BJ (cell line): Measurements from ENCODE around the gene NAA38. TPM values are rescaled to one million over a fixed set of nuclear protein-coding genes. Genes with fewer than 3 reads are reported as not detected.
A peak's percentile ranks its signal among the peaks of the same experiment; 100 is the strongest.

Experiments
- CTCF ChIA-PET: fragments of 350-600 bp; formaldehyde crosslinking; extraction: SDS; loops from one replicate; lab custom pipeline; 2021; ENCODE audit warnings: antibody characterized with exemption, inconsistent platforms; lab: Yijun Ruan, JAX
- POLR2A ChIA-PET: fragments of 300-600 bp; sonication (Branson Sonifier 250); formaldehyde crosslinking; extraction: SDS; loops from one replicate; lab custom pipeline; 2021; ENCODE audit warnings: antibody characterized with exemption; lab: Charles Lee
- DNase-seq: peaks from one replicate; pipeline ENCODE4 v3.0.0-alpha.2; 2011; ENCODE audit warnings: low read depth
- H3K27me3 ChIP-seq: 2 replicates; pipeline ENCODE4 v1.6.0; 2011; ENCODE audit warnings: low read length; ENCODE audit not compliant: control insufficient read depth, insufficient read depth
- H3K36me3 ChIP-seq: 2 replicates; pipeline ENCODE4 v1.5.1; 2011; ENCODE audit warnings: low read length; ENCODE audit not compliant: control insufficient read depth, insufficient read depth
- H3K4me3 ChIP-seq: 2 replicates; pipeline ENCODE4 v1.5.1; 2011; ENCODE audit warnings: low read depth, mild to moderate bottlenecking, control low read depth, low read length
- polyA plus RNA-seq: library from polyadenylated mRNA; depleted of rRNA; stranded (reverse); fragments of >200 nt; gene quantifications from 2 replicates; pipeline ENCODE4 v1.2.3, GENCODE V29; 2011
- TF ChIP-seq, protein P1 (sequence below): IDR thresholded peaks from 2 replicates; pipeline ENCODE4 v1.5.1; 2011; ENCODE audit warnings: low read depth, mild to moderate bottlenecking, control low read depth, inconsistent platforms, low read length, moderate library complexity; ENCODE audit not compliant: insufficient read depth

NAA38 gene
- polyA plus RNA-seq, 1 experiment, result 82.7 TPM

DNA sequence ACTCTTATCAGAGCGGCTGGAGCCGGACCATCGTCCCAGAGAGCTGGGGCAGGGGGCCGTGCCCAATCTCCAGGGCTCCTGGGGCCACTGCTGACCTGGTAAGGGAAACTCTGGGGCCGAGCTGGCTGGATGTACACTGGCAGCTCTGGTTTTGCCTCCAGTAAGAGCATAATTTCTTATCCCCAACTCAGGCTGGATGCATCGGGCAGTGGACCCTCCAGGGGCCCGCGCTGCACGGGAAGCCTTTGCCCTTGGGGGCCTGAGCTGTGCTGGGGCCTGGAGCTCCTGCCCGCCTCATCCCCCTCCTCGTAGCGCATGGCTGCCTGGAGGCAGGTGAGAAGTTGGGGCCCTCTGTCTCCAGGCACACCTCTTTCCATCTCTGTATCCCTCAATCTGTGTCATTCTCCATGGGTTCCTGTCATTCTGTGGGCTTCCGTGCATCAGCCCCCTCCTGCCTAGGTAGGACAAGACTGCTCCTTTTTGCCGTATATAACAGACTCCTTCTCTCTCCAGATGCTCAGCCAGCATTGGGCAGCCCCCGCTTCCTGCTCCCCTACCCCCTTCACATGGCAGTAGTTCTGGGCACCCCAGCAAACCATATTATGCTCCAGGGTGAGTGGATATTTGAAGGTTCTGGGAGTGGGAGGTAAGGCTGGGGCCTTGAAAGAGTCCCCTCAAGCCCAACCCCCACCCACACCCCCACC, 11.8 kb downstream of the NAA38 start:
- Histone ChIP-seq H3K36me3 (peaks cover 35% of the 10 kb centered on the region), H3K4me3 (peak overlapping the region; percentile 68; the same call in 1 of the 2 replicates), H3K27me3 (no peaks in the 10 kb centered on the region)
- no peak for DNase-seq
- ChIA-PET CTCF (interaction anchor here (1.0 to 3.1 kb wide), 6 partner anchors 11 to 158 kb away, joined by 3 to 17 read pairs (median 4); partner anchors contain the start of genes KDM6B and TP53), POLR2A (interaction anchor here (0.5 kb wide), 1 partner anchor 10 kb away, joined by 7 read pairs; no protein-coding TSS in a partner anchor)
- TF ChIP-seq, protein P1, sequence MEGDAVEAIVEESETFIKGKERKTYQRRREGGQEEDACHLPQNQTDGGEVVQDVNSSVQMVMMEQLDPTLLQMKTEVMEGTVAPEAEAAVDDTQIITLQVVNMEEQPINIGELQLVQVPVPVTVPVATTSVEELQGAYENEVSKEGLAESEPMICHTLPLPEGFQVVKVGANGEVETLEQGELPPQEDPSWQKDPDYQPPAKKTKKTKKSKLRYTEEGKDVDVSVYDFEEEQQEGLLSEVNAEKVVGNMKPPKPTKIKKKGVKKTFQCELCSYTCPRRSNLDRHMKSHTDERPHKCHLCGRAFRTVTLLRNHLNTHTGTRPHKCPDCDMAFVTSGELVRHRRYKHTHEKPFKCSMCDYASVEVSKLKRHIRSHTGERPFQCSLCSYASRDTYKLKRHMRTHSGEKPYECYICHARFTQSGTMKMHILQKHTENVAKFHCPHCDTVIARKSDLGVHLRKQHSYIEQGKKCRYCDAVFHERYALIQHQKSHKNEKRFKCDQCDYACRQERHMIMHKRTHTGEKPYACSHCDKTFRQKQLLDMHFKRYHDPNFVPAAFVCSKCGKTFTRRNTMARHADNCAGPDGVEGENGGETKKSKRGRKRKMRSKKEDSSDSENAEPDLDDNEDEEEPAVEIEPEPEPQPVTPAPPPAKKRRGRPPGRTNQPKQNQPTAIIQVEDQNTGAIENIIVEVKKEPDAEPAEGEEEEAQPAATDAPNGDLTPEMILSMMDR, result no peak

DNA sequence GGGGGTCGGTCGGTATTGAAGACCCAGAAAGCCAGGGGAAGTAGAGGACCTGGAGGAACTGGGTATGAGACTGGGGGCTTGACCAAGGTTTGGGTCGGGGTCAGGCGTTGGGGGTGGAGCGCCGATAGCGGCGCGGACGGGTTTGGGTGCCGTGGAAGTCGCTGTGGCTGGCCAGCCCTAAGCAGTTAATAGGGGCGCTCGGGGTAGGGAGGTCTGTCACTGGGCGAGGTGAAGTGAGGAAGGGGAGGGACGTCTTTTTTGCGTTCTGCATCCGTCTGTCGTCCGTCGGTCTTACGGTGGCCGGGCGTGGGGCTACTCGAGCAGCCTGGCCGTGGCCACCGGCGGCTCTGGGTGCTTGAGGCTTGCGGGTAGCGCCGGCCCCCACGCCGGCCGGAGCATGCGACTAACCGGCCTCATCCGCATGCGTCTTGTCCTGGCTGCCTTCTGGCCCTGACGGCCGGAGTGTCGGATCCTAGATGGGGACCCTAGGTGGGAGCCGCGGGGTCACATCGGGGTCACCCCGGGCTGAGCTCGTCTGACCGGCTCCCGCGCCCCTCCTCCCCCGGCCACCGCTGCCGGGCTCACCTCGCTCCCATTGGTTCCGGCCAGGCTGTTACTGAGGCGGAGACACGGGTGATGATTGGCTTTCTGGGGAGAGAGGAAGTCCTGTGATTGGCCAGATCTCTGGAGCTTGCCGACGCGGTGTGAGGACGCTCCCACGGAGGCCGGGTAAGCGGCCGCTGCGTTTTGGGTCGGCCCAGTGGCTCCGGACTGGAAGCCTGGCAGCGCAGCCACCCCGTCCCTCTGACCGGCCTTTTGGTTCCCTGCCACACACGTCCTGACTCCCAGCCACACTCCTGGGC, 12.8 kb downstream of the NAA38 start:
- Histone ChIP-seq H3K36me3 (peaks cover 29% of the 10 kb centered on the region), H3K4me3 (peak overlapping the region; percentile 68), H3K27me3 (no peaks in the 10 kb centered on the region)
- ChIA-PET CTCF (interaction anchor here (1.0 to 3.1 kb wide), 6 partner anchors 10 to 157 kb away, joined by 3 to 17 read pairs (median 4); partner anchors contain the start of genes KDM6B and TP53), POLR2A (interaction anchor here (0.5 to 0.6 kb wide), 2 partner anchors 8 to 11 kb away, joined by 3 to 7 read pairs; no protein-coding TSS in a partner anchor)
- TF ChIP-seq, protein P1, result no peak
- no peak for DNase-seq

DNA sequence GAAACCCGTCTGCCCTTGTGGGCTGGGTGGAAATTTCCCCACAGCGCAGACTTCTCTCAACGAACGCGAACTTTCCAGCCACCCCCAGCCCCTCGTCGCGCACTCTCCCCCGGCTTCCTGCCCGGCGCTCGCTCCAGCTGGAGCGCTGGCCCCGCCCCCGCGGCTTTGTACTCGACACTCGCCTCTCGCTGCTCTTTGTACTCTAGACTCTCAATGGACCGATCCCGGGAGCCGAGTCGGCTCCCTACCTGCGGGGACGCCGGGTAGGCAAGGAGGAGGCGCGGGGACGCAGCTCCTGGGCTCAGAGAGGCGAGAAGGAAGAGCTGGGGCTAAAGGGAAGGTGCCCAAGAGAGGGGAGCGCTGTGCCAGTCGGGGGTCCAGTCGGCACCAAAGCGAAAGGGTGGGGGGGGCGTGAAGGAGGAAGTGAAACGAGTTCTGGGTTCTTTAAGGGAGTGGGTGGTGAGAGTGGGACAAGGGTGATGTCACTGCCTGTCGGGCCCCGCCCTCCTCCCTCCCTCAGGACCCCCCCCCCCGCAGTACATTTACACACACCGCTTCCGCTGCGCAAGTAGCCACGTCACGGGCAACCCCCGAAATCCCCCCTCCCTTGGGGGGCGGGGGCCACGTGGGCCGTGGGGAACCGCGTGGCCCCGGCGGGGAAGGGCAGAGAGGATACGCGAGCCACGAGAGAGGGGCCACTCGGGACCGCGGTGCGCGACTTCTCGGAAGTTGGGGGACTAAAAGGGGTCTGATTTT, 13.6 kb downstream of the NAA38 start:
- TF ChIP-seq, protein P1, result no peak
- POLR2A ChIA-PET, result interaction anchor here (0.9 to 1.0 kb wide), 2 partner anchors 14 to 42 kb away, joined by 3 to 4 read pairs; partner anchors contain the start of genes CYB5D1 and NAA38

DNA sequence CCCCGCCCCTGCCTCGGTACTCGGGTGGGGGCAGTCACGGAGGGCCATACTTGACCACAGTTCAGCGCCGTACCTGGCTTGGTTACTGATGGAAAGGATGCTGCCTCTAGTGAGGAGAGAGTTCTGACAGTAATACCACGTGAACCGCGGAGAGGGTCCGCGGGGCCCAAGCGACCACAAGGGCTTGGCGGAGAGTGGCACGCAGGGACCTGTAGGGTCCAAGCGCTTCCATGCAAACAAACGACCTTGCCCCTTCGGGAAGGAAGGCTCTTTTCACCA, 14.2 kb downstream of the NAA38 start:
- Histone ChIP-seq H3K4me3 (peak overlapping the region; percentile 68), H3K36me3 (peaks cover 22% of the 10 kb centered on the region), H3K27me3 (no peaks in the 10 kb centered on the region)
- ChIA-PET CTCF (interaction anchor here (0.9 to 1.7 kb wide), 4 partner anchors 8 to 99 kb away, joined by 3 to 9 read pairs (median 4); partner anchors contain the start of gene NAA38), POLR2A (interaction anchor here (0.9 to 1.0 kb wide), 2 partner anchors 14 to 43 kb away, joined by 3 to 4 read pairs; partner anchors contain the start of genes CYB5D1 and NAA38)
- no peak for DNase-seq
- TF ChIP-seq, protein P1, result no peak

More for the DNA sequence above, 13.6 kb downstream of the NAA38 start:
- H3K4me3 ChIP-seq, result peak overlapping the region; percentile 68
- CTCF ChIA-PET, result interaction anchor here (0.9 to 1.1 kb wide), 3 partner anchors 9 to 100 kb away, joined by 3 to 5 read pairs (median 4); no protein-coding TSS in a partner anchor
- no peak for DNase-seq
- peaks cover 23% of the 10 kb centered on the region for H3K36me3 ChIP-seq
- no peaks in the 10 kb centered on the region for H3K27me3 ChIP-seq
